ENCODE results near the gene LRRC10.

DNA sequence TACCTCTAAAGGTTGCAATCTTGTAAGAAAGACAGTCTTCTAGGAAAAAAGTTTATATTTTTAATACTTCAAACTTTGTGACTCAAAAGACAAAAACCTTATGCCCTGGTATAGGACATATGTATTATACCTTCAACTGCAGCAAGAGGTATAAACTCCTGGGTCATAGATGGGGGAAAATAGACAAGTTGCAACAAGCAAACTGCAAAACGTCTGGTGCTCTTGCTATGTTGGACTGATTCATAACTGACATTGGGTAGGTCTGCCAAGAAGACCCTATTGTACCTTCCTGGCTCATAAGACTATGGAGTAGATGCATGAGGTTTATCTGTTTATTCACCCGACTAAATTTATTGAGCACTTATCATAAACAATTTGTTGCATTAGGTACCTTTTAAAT, 47.5 kb upstream of the LRRC10 start:
- TF ChIP-seq, protein P1, sequence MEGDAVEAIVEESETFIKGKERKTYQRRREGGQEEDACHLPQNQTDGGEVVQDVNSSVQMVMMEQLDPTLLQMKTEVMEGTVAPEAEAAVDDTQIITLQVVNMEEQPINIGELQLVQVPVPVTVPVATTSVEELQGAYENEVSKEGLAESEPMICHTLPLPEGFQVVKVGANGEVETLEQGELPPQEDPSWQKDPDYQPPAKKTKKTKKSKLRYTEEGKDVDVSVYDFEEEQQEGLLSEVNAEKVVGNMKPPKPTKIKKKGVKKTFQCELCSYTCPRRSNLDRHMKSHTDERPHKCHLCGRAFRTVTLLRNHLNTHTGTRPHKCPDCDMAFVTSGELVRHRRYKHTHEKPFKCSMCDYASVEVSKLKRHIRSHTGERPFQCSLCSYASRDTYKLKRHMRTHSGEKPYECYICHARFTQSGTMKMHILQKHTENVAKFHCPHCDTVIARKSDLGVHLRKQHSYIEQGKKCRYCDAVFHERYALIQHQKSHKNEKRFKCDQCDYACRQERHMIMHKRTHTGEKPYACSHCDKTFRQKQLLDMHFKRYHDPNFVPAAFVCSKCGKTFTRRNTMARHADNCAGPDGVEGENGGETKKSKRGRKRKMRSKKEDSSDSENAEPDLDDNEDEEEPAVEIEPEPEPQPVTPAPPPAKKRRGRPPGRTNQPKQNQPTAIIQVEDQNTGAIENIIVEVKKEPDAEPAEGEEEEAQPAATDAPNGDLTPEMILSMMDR (IDR thresholded peaks at IDR 0.05), result no peak
- no peak for TF ChIP-seq POLR2A (IDR thresholded peaks at IDR 0.05)

Measured in uterus (tissue), 2 donors.